ENCODE results near the gene CILP.
"Not testable (repeated sequence)": the region's sequence is repeated elsewhere in the genome, so short reads cannot be mapped to it uniquely, and the experiment has no call there.

The CILP gene

GRCh38 chr15:65189102-65189740 is 22.1 kb downstream of the CILP start:
- peak; percentile 67 to 69 for DNase-seq

- not testable (repeated sequence) for DNase-seq
These were observed 22.8 kb downstream of the CILP start for GRCh38 chr15:65188472-65188871.

DNA sequence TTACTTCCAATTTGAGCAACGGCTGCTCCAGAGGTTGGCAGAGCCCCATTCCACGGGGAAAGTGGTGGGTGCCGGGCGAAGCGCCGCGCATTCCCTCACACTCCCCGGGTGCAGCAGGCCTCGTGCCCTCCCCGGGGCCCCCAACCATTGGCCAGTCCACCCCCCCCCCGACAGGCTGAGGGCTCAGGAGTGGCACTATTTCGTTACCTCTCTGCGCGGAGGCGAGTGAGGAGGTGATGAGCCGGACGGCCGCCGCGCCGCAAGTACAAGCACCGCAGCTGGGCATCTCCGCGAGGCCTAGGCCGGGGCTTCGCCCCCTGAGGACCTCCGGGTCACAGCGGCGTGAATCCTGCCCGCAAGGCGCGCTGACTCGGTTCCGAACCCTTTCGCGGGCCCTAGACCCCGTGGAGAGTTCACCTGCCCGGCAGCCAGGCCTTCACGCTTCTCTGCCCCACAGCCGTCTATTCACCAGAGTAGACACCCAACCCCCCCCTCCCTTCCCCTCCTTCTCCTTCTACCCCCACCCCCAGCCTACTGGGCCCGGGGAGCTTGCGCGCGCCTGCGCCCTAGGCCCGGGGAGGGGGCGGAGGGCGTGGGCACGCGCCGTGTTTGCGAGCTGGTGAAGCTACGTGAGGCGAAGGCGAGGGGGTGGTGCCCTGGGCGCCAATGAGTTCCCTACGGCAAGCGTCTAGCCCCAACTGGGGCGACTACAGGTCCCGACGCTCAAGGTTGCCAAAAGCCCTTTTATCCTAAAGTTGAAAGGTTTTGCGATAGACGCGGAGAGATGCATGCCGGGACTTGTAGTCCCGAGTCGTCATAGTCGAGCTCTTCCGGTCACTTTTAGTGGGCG is 26.2 kb downstream of the CILP start, which contains the start of gene CLPX:
CLPX (minus strand) TSS at position 475 of the 850 bp plus-strand sequence; CDS start at position 286, 189 bp downstream.
- peak; percentile 97 to 98 for DNase-seq

DNA sequence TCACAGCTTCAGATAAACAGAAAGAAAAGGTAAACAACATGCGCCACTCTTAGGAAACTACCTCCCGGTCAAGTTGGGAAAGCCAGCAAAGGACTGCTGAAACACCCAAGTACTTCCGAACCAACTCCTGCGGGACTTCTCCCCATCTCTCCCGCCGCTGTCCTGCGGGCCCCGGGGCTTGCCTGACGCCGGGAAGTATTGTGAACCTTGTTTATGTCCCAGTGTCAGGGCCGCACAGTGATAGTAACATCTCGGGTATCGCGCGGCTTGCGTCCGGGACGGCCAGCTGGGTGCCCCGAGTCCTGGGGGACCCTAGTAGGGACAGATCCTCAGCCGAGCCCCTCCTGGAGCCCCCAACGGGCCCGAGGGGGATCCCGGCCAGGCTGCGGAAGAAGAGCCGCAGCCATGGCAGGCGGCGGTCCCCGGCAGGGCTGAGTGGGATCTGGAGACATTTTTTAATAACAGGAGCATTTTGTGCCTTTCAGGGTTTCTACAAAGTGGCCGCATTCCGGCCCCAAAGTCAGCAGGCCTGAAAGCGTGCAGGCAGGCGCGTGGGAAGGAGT is 26.9 kb downstream of the CILP start:
- DNase-seq, result peak; percentile 23 to 58

GRCh38 chr15:65183865-65184159 is 27.5 kb downstream of the CILP start:
- no peak for DNase-seq

GRCh38 chr15:65182538-65182937 is 28.7 kb downstream of the CILP start:
- no peak for DNase-seq

GRCh38 chr15:65181582-65182353 is 29.5 kb downstream of the CILP start:
- DNase-seq, result not testable (repeated sequence)

DNA sequence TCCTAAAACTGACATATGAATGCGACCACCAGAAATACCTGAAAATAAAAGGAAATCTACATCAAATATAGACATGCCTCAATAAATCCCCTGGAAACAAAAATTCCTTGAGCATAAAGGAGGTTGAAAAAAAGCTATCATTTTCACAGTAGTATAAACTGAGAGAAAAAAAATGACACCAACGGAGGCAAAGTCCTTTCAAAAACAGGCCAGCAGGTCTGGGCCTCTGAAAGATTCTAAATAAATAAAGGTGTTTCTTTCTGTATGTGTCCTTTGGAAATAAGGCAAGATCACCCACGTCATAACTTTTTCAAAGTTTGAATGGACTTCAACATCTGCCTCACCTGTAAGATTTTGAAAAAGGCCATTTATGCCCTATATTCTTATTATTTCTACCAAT is 31.1 kb downstream of the CILP start:
- DNase-seq, result no peak

DNA sequence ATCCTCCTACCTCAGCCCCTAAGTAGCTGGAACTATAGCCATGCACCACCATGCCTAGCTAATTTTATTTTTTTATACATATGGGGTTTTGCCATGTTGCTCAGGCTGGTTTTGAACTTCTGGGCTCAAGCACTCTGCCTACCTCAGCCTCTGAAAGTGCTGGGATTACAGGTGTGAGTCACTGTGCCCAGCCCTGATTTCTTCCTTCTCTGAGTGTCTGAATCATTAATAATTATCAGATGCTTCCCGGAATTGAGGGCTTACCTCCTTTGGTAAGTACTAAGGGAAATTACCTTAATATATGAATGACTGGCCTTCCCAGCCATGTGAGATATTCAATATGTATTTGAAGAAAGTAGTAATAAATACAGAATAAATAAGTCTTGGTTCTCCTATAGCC is 33.4 kb downstream of the CILP start:
- DNase-seq, result no peak

GRCh38 chr15:65176056-65176455 is 35.2 kb downstream of the CILP start:
- no peak for DNase-seq

- no peak for DNase-seq
These were observed 35.8 kb downstream of the CILP start for GRCh38 chr15:65175511-65175910.

- no peak for DNase-seq
These were observed 36.8 kb downstream of the CILP start for GRCh38 chr15:65174509-65174908.

DNA sequence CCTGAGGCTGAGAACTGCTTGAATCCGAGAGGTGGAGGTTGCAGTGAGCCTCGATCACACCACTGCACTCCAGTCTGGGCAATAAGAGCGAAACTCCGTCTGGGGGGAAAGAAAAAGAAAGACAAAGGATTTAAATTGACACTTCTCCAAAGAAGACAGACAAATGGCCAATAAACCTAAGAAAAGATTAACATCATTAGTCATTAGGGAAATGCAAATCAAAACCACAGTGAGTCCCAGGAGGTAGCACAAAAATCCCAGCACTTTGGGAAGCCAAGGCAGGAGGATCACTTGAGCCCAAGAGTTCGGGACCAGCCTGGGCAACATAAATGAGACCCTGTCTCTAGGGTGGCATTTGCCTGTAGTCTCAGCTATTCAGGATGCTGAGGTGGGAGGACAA is 38.7 kb downstream of the CILP start:
- no peak for DNase-seq

DNA sequence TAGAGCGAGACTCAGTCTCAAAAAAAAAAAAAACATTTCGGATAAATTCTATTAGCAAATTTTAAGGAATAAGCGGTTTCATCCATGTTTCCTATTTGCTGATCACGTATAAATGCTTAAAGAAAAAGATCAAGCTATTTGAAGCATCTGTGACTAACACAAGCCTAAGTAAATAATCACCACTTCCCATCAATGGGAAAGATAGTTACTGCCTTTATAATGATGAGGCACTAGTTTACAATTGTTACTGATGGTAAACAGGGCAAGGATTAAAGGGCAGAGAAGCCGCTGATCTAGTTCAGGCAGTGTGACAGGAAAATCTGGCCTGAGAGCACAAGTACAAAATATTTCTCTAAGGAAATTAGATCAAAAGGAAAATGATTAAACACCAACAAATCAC is 39.8 kb downstream of the CILP start:
- no peak for DNase-seq

GRCh38 chr15:65165875-65166274 is 45.4 kb downstream of the CILP start:
- DNase-seq, result no peak

GRCh38 chr15:65164139-65164538 is 47.1 kb downstream of the CILP start:
- DNase-seq, result no peak

DNA sequence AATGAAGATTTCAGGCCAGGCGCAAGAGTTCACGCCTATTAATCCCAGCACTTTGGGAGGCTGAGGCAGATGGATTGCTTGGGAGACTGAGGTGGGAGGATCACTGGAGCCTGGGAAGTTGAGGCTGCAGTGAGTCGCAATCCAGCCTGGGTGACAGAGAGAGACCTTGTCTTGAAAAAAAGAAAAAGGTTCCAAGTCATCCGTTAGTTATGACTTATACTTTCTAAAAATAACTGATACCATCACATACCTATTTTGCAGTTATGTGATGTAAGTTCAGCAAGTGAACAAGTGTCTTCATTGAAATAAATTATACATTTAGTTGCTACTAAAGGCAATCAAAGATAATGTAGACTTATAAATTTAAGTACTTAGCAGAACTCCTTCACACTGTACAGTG is 48.2 kb downstream of the CILP start:
- no peak for DNase-seq

DNA sequence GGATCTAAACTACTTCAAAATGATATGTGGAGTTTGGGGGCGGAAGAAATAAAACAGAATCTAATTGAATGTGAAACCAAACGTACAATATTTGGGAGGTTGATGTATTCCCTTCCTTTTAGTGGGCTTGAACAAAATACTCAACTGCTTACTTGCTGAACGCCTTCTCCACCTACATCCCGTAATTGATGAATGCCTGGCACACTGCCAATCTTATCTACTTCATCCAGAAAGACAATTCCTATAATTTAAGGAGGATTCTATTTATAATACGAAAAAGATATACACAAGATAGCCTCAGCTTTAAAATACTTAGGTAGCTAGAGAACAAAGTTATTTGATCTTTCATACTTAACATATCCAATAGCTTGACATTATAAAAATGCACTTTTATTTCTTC is 54.6 kb downstream of the CILP start:
- DNase-seq, result no peak

DNA sequence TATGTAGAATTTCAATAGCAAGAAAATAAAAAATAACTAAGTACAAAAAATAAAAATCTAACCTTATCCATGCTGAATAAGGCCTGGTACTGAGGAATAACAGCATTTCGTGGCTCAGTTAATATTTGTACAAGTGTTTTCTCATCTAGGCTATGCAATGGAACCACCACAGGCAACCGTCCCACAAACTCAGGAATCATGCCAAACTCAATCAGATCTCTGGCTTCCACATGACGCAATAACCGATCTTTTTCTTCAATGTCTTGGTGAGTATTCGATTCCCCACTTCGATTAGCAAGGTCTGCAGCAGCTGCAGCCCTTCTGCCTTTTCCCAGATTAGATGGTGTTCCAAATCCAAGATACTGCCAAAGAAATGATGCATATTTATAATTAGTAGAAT is 56.6 kb downstream of the CILP start:
- DNase-seq, result no peak

- no peak for DNase-seq
These were observed 63.4 kb downstream of the CILP start for GRCh38 chr15:65147902-65148301.

GRCh38 chr15:65146438-65146837 is 64.8 kb downstream of the CILP start:
- DNase-seq, result no peak
